OCI-LY1 (cell line): Measurements from ENCODE around the gene ROR1.

Experiments used
- H2AFZ ChIP-seq: fragments of 200-600 bp; sonication (generic), shearing (Covaris generic); 2 replicates; pipeline ENCODE4 v1.6.0; 2014; ENCODE audit warnings: antibody characterized with exemption, mild to moderate bottlenecking, low read length
- H3F3A ChIP-seq: fragments of 200-600 bp; sonication (generic), shearing (Covaris generic); 2 replicates; pipeline ENCODE4 v1.6.0; 2014; ENCODE audit warnings: mild to moderate bottlenecking, antibody characterized with exemption, low read length, moderate library complexity; ENCODE audit not compliant: insufficient read depth
- H3K27ac ChIP-seq: fragments of 200-600 bp; sonication (generic); 2 replicates; pipeline ENCODE4 v1.5.1; 2014; ENCODE audit warnings: low read length, mixed run types, mild to moderate bottlenecking, low read depth; ENCODE audit not compliant: poor library complexity, severe bottlenecking
- H3K27me3 ChIP-seq: fragments of 200-600 bp; sonication (generic); 2 replicates; pipeline ENCODE4 v1.6.0; 2014; ENCODE audit warnings: antibody characterized with exemption, mild to moderate bottlenecking, low read length, moderate library complexity; ENCODE audit not compliant: insufficient read depth
- H3K36me3 ChIP-seq: fragments of 200-600 bp; sonication (generic); 2 replicates; pipeline ENCODE4 v1.6.1; 2014; ENCODE audit warnings: mild to moderate bottlenecking, antibody characterized with exemption, low read length, moderate library complexity, mixed read lengths; ENCODE audit not compliant: insufficient read depth
- H3K4me1 ChIP-seq: fragments of 200-600 bp; sonication (generic); 2 replicates; pipeline ENCODE4 v1.5.1; 2014; ENCODE audit warnings: mild to moderate bottlenecking, low read length, moderate library complexity; ENCODE audit not compliant: insufficient read depth, severe bottlenecking
- H3K4me2 ChIP-seq: fragments of 200-600 bp; sonication (generic), shearing (Covaris generic); 2 replicates; pipeline ENCODE4 v1.6.1; 2014; ENCODE audit warnings: low read length
- H3K4me3 ChIP-seq: fragments of 200-600 bp; sonication (generic); 2 replicates; pipeline ENCODE4 v1.5.1; 2014; ENCODE audit warnings: low read length, low read depth, mild to moderate bottlenecking, mixed read lengths; ENCODE audit not compliant: poor library complexity, severe bottlenecking
- H3K79me2 ChIP-seq: fragments of 200-600 bp; shearing (Covaris generic); 2 replicates; pipeline ENCODE4 v1.6.1; 2016; ENCODE audit warnings: mixed run types, low read length, mixed read lengths; ENCODE audit not compliant: insufficient read depth
- H3K9ac ChIP-seq: fragments of 200-600 bp; sonication (generic), shearing (Covaris generic); 2 replicates; pipeline ENCODE4 v1.6.1; 2014; ENCODE audit warnings: mild to moderate bottlenecking, low read length, mixed read lengths
- H3K9me2 ChIP-seq: fragments of 200-600 bp; sonication (generic), shearing (Covaris generic); 2 replicates; pipeline ENCODE4 v1.6.1; 2014; ENCODE audit warnings: low read depth, mild to moderate bottlenecking, low read length, mixed read lengths
- H3K9me3 ChIP-seq: fragments of 200-600 bp; shearing (Covaris generic); 2 replicates; pipeline ENCODE4 v1.6.1; 2014; ENCODE audit warnings: low read length, mixed read lengths
- H4K20me1 ChIP-seq: fragments of 200-600 bp; sonication (generic), shearing (Covaris generic); 2 replicates; pipeline ENCODE4 v1.6.0; 2016; ENCODE audit warnings: mild to moderate bottlenecking, low read length; ENCODE audit not compliant: insufficient read depth
- EZH2 ChIP-seq: fragments of 200-600 bp; sonication (generic), shearing (Covaris generic); IDR thresholded peaks from 2 replicates; pipeline ENCODE4 v1.8.0; 2017; ENCODE audit warnings: borderline replicate concordance, mixed run types, mild to moderate bottlenecking, antibody characterized with exemption, low read length, moderate library complexity, mixed read lengths

The ROR1 gene

DNA sequence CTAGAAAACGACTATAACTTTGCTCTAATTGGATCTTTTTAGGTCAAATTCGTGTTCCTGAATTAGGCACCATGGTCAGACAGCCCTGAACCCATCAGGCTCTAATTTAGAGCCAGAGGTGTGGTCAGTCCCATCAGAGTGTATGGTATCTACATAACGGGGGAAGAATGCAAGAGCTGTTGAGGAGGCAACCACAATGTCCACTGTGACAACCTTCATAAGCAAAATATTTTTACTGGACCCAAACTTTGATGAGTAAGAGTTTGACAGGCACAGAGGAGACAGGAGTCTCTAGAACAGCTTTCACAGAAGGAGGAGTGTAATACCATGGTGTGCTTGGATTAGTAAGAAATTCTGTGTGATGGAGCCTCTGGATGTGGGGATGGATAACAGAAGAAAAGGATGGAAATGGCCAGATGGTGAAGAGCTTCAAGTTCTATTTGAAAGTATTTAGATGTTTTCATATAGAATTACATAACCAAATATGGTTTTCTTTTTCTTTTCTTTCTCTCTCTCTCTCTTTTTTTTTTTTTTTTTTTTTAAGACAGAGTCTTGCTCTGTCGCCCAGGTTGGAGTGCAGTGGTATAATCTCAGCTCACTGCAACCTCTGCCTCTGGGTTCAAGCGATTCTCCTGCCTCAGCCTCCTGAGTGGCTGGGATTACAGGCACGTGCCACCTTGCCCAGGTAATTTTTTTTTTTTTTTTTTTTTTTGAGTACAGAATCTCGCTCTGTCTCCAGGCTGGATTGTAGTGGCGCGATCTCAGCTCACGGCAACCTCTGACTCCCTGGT lies 454.5 kb downstream of the ROR1 start:
- Histone ChIP-seq H3K9me2 (no peaks in the 10 kb centered on the region), H3K9ac (no peak overlapping the region), H4K20me1 (no peaks in the 10 kb centered on the region), H3K79me2 (no peaks in the 10 kb centered on the region), H3K4me1 (no peaks in the 10 kb centered on the region), H3K4me3 (no peak overlapping the region), H2AFZ (no peak overlapping the region), H3K9me3 (no peaks in the 10 kb centered on the region), H3K4me2 (no peak overlapping the region), H3K27me3 (no peaks in the 10 kb centered on the region), H3K27ac (no peak overlapping the region), H3K36me3 (no peaks in the 10 kb centered on the region), H3F3A (no peaks in the 10 kb centered on the region)
- no peak for TF ChIP-seq EZH2

DNA sequence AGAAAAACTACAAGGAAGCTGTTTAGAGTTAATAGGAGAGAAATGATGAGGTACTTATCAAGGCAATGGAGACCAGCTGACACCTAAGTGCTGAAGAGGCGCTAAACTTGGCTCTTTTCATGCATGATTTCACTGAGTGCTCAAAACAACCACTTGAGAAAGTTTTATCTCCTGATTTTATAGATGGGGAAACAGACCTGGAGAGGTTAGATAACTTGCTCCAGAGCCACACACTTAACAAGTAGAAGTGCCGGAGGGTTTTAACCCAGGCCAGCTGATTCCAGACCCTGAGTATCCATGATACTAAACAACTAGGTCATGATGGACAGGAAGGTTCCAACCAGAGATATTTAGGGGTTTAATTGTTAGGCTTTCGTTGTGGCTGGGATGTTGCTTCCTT lies 455.5 kb downstream of the ROR1 start:
- Histone ChIP-seq H3K36me3 (no peaks in the 10 kb centered on the region), H3K79me2 (no peaks in the 10 kb centered on the region), H3K4me2 (no peak overlapping the region), H3K4me1 (no peaks in the 10 kb centered on the region), H3K9me2 (no peaks in the 10 kb centered on the region), H3K27me3 (no peaks in the 10 kb centered on the region), H3K4me3 (no peak overlapping the region), H3K9ac (no peak overlapping the region), H3F3A (no peaks in the 10 kb centered on the region), H4K20me1 (no peaks in the 10 kb centered on the region), H2AFZ (no peak overlapping the region), H3K27ac (no peak overlapping the region), H3K9me3 (no peaks in the 10 kb centered on the region)
- TF ChIP-seq EZH2, result no peak
